Measurements from ENCODE around the gene KCNJ2.

DNA sequence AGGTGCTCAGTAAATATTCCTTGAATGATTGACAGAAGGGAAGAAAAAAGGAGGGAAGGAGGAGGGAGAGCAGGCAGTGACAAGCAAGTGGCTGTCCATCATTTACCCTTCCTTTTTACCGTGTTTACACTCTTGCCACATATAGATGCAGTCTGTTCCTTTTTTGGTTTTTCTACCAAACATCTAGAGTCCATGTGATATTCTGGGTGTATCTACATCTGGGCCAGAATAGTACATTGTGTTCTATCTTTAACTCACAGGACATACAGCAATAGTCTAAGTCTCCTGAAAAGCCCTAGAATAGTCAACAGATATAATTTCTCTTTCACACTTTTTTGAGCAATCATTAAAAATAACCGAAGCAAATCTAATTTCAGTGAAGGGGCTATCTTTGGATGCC, 33.5 kb downstream of the KCNJ2 start:
- TF ChIP-seq CTCF (IDR thresholded peaks at IDR 0.05; ENCODE audit: low read depth, low read length, poor library complexity, severe bottlenecking) = no peak
- TF ChIP-seq EZH2phosphoT487 (IDR thresholded peaks at IDR 0.05; ENCODE audit: borderline replicate concordance, low read length) = no peak

All from DOHH2 (cell line).